Measurements from ENCODE around the gene SEMA4B. TPM values are rescaled to one million over a fixed set of nuclear protein-coding genes. Genes with fewer than 3 reads are reported as not detected.

Gene SEMA4B
- total RNA-seq, 4 donors from 2014 or later: 81.7 to 146 (median 116) TPM

- peak overlapping the region; percentile 86 for H3K27ac ChIP-seq
- H3K9me3 ChIP-seq: no peaks in the 10 kb centered on the region
- H3K36me3 ChIP-seq: peaks cover 6% of the 10 kb centered on the region
- no peaks in the 10 kb centered on the region for H3K27me3 ChIP-seq
- DNase-seq (ENCODE audit: low spot score in 2 of 2): no peak
- TF ChIP-seq POLR2AphosphoS5 (IDR thresholded peaks at IDR 0.05) (no peak), POLR2A (IDR thresholded peaks at IDR 0.05) (no peak), CTCF (IDR thresholded peaks at IDR 0.05) (no peak), EP300 (IDR thresholded peaks at IDR 0.05) (no peak)
- H3K4me3 ChIP-seq: no peak overlapping the region
- WGBS: 70% methylated on average over 8 of the region's 8 CpGs
- H3K4me1 ChIP-seq: peaks cover 61% of the 10 kb centered on the region
Measured at GRCh38 chr15:90210593-90210992, 9.5 kb downstream of the SEMA4B start.

DNA sequence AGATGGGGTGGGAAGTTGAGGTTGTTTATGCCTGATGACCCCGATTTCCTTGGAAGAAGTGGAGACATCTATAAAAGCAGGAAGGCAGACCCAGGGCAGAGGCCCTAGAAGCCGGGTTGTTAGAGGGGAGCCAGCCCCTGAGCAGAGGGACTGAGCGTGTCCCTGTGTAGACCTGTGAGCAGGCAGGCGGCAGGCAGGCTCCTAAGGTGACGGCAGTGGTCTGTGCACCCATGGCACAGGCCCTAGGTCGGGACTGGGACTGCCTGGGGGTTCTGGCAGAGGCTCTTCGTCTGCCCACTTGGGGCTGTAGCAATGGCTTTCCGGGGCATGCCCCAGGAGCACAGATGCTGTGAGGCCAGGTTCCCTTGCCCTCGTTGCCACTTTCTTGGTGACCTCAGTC lies 9.9 kb downstream of the SEMA4B start:
- no peaks in the 10 kb centered on the region for H3K9me3 ChIP-seq
- H3K27ac ChIP-seq: peak overlapping the region; percentile 86
- H3K4me3 ChIP-seq: no peak overlapping the region
- no peaks in the 10 kb centered on the region for H3K27me3 ChIP-seq
- peaks cover 57% of the 10 kb centered on the region for H3K4me1 ChIP-seq
- TF ChIP-seq POLR2AphosphoS5 (IDR thresholded peaks at IDR 0.05) (no peak), EP300 (IDR thresholded peaks at IDR 0.05) (no peak), CTCF (IDR thresholded peaks at IDR 0.05) (no peak), POLR2A (IDR thresholded peaks at IDR 0.05) (no peak)
- H3K36me3 ChIP-seq: peaks cover 6% of the 10 kb centered on the region
- 79% methylated on average over 3 of the region's 9 CpGs for WGBS
- DNase-seq (ENCODE audit: low spot score in 2 of 2): no peak

GRCh38 chr15:90211440-90212143 lies 10.5 kb downstream of the SEMA4B start:
- Histone ChIP-seq H3K27ac (peak overlapping the region; percentile 86), H3K36me3 (no peaks in the 10 kb centered on the region), H3K4me3 (no peak overlapping the region), H3K4me1 (peaks cover 51% of the 10 kb centered on the region), H3K9me3 (no peaks in the 10 kb centered on the region), H3K27me3 (no peaks in the 10 kb centered on the region)
- no peak for TF ChIP-seq CTCF (IDR thresholded peaks at IDR 0.05)
- TF ChIP-seq POLR2AphosphoS5 (IDR thresholded peaks at IDR 0.05): no peak
- TF ChIP-seq POLR2A (IDR thresholded peaks at IDR 0.05): no peak
- no peak for TF ChIP-seq EP300 (IDR thresholded peaks at IDR 0.05)
- DNase-seq (ENCODE audit: low spot score in 2 of 2): no peak
- no CpG with 5 or more reads among the region's 13 CpGs for WGBS

DNA sequence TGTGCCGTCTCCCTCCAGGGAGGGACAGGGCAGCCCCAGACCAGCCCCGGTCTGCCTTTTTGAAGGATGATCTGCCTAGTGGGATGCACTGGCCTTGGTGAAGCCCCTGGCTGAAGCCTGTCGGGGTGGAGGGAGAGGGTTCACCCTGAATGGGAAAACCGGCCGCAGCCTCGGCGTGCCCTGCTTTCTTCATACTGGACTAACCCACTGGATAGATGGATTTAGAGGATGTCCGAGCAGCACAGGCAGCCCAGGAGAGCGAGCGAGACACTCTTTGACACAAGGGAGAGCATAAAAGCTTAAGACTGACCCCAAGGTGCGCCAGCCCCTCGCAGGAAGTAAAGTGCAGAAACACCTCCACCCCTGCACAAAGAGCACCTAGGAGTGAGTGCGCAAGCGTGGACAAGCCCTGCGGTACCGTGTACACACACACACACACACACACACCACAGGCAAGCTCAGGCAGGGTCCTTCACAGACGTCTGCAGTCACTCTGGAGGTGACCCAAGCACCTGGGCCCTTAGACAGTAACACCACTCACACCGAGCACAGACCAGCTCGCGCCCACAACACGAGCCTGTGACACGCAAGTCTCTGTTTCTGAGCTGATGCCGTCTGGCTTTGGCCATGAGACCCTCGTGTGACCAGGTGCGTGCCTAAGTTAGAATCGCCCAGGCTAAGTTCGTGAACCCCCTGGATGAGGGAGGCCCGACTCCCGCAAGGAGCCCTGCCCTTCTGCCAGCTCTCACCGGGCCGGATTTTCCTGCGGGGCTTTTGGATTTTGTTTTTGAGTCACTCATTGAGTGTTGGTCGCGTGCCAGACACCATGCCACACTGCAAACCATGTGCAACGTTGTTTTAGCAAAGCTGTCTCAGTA lies 11.3 kb downstream of the SEMA4B start:
- H3K27ac ChIP-seq: peak overlapping the region; percentile 86
- no peaks in the 10 kb centered on the region for H3K27me3 ChIP-seq
- WGBS: 62% methylated on average over 28 of the region's 35 CpGs
- H3K36me3 ChIP-seq: peaks cover 2% of the 10 kb centered on the region
- no peak overlapping the region for H3K4me3 ChIP-seq
- H3K9me3 ChIP-seq: no peaks in the 10 kb centered on the region
- TF ChIP-seq EP300 (IDR thresholded peaks at IDR 0.05) (no peak), POLR2A (IDR thresholded peaks at IDR 0.05) (no peak), CTCF (IDR thresholded peaks at IDR 0.05) (no peak), POLR2AphosphoS5 (IDR thresholded peaks at IDR 0.05) (no peak)
- H3K4me1 ChIP-seq: peaks cover 51% of the 10 kb centered on the region
- no peak for DNase-seq (ENCODE audit: low spot score in 2 of 2)
